ENCODE measurements around the gene DNAH11. TPM values are rescaled to one million over a fixed set of nuclear protein-coding genes. Genes with fewer than 3 reads are reported as not detected.

The DNAH11 gene
- polyA plus RNA-seq, 1 experiment: not detected

DNA sequence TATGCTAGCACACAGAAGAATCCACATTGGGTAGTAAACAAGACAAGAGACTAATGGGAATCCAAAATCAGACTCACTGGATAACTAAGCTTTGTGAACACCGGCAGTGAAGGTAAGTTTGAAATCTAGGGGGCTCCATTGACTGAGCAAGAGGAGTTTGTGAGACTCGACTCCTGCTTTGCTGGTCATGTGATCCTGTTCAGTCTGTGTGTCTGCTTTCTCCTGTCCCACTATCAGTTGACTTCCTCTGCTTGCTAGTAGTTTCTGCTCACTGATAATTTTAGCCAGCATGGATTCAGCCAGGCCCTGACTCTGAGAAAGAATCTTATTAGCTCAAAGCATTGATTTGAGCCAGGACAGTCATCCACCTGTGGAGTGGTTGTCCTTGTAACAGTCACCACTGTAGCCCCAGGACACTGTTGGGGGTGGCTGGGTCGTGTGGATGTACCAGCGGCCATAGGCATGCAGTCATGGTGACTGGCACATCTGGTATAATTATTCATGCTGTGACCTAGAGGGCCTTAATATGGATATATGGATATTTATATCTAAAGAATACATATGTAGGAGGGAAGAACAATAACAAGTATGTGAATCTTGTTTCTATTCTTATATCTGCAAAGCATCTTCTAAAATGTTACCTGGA lies 44.4 kb downstream of the DNAH11 start:
- DNase-seq (ENCODE audit: low read depth, low spot score): no peak
- Histone ChIP-seq H3K27ac (ENCODE audit: low read depth, low read length) (no peak overlapping the region), H3K4me3 (ENCODE audit: low read depth, low read length) (no peak overlapping the region), H3K27me3 (ENCODE audit: control insufficient read depth, insufficient read depth, low read length) (no peaks in the 10 kb centered on the region), H3K9me3 (ENCODE audit: control insufficient read depth, insufficient read depth, low read length) (no peaks in the 10 kb centered on the region)
- CTCF ChIA-PET: no interaction called here
- TF ChIP-seq, protein P1, sequence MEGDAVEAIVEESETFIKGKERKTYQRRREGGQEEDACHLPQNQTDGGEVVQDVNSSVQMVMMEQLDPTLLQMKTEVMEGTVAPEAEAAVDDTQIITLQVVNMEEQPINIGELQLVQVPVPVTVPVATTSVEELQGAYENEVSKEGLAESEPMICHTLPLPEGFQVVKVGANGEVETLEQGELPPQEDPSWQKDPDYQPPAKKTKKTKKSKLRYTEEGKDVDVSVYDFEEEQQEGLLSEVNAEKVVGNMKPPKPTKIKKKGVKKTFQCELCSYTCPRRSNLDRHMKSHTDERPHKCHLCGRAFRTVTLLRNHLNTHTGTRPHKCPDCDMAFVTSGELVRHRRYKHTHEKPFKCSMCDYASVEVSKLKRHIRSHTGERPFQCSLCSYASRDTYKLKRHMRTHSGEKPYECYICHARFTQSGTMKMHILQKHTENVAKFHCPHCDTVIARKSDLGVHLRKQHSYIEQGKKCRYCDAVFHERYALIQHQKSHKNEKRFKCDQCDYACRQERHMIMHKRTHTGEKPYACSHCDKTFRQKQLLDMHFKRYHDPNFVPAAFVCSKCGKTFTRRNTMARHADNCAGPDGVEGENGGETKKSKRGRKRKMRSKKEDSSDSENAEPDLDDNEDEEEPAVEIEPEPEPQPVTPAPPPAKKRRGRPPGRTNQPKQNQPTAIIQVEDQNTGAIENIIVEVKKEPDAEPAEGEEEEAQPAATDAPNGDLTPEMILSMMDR (IDR thresholded peaks at IDR 0.05; ENCODE audit: low read depth, low read length): no peak
- POLR2A ChIA-PET: no interaction called here

DNA sequence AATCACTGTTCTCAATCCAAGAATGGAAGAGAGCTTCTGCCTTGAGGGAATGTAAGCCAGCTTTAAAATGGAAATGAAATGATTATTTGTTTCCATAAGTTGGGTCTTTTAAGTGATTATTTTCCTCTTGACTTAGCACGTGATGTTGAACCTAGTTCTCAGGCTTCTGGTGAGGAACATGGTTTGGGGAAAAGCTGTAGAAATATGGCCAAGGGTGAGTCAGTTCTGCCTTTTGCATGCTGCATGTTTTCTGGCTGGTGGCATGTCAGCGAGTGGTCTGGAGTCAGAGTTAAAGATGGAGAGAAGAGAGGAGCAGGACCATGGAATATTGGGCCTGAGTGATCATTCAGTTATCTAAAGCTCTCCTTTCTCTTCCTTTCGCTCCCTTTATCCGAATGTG lies 54.0 kb downstream of the DNAH11 start:
- DNase-seq (ENCODE audit: low read depth, low spot score): no peak
- Histone ChIP-seq H3K27ac (ENCODE audit: low read depth, low read length) (no peak overlapping the region), H3K27me3 (ENCODE audit: control insufficient read depth, insufficient read depth, low read length) (no peaks in the 10 kb centered on the region), H3K4me3 (ENCODE audit: low read depth, low read length) (no peak overlapping the region), H3K9me3 (ENCODE audit: control insufficient read depth, insufficient read depth, low read length) (no peaks in the 10 kb centered on the region)
- TF ChIP-seq, protein P1 (IDR thresholded peaks at IDR 0.05; ENCODE audit: low read depth, low read length): no peak
- ChIA-PET CTCF (no interaction called here), POLR2A (no interaction called here)

DNA sequence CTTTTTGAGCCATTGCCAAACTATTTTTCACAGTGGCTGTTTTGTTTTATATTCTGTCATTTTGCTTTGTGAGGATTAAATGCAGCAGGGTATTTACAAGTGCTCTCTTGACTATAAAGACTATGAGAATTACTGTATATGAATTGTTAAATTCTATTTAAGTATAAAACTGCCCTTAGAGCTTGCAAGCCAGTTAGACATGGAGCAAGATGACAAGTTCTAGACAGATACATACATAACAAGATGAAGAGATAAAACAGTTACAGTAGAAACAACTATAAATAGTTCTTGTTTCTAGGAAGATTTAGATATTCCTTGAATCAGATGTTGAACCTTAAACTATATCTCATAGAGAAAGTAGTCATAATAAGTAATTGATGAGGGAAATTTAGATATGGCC lies 60.6 kb downstream of the DNAH11 start:
- Histone ChIP-seq H3K4me3 (ENCODE audit: low read depth, low read length) (no peak overlapping the region), H3K9me3 (ENCODE audit: control insufficient read depth, insufficient read depth, low read length) (no peaks in the 10 kb centered on the region), H3K27ac (ENCODE audit: low read depth, low read length) (no peak overlapping the region), H3K27me3 (ENCODE audit: control insufficient read depth, insufficient read depth, low read length) (no peaks in the 10 kb centered on the region)
- TF ChIP-seq, protein P1 (IDR thresholded peaks at IDR 0.05; ENCODE audit: low read depth, low read length): no peak
- CTCF ChIA-PET: no interaction called here
- no peak for DNase-seq (ENCODE audit: low read depth, low spot score)
- POLR2A ChIA-PET: no interaction called here

DNA sequence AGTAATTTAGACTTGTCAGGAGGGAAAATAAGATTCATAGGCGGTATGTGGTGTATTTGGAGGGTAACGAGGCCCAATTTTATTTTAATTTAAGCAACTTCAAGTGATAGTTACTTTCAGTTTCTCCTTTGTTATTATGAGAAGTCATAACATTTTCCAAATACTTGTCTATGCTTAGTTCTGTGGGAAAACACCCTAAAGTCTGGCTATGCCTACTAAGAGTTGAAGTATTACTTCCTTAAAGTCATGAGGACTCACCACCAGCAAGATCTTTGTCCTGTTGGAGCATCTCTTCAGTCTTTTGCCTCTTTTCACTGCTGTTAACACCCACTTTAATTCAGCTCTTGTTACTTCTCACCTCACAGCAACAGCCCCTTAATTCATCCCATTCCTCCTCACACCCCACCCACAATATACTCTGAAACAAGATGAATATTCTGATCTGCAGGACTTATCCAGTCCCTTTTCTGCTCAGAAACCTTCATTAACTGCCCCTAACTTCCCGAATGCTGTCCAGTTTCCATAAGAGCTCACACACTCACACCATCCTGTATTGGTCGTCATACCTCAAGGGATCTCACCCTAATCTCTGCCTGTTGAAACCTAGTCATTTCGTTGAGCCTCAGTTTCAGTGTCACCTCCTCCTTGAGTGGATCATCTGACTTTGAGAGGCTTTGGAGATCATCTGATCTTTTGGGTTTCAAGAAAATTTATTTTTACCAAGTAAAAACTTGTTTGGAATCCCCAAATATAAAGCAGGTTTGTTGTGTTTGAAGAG lies 61.3 kb downstream of the DNAH11 start:
- ChIA-PET CTCF (no interaction called here), POLR2A (no interaction called here)
- no peak overlapping the region for H3K4me3 ChIP-seq (ENCODE audit: low read depth, low read length)
- no peak for DNase-seq (ENCODE audit: low read depth, low spot score)
- no peaks in the 10 kb centered on the region for H3K27me3 ChIP-seq (ENCODE audit: control insufficient read depth, insufficient read depth, low read length)
- H3K9me3 ChIP-seq (ENCODE audit: control insufficient read depth, insufficient read depth, low read length): no peaks in the 10 kb centered on the region
- no peak overlapping the region for H3K27ac ChIP-seq (ENCODE audit: low read depth, low read length)
- TF ChIP-seq, protein P1 (IDR thresholded peaks at IDR 0.05; ENCODE audit: low read depth, low read length): no peak

DNA sequence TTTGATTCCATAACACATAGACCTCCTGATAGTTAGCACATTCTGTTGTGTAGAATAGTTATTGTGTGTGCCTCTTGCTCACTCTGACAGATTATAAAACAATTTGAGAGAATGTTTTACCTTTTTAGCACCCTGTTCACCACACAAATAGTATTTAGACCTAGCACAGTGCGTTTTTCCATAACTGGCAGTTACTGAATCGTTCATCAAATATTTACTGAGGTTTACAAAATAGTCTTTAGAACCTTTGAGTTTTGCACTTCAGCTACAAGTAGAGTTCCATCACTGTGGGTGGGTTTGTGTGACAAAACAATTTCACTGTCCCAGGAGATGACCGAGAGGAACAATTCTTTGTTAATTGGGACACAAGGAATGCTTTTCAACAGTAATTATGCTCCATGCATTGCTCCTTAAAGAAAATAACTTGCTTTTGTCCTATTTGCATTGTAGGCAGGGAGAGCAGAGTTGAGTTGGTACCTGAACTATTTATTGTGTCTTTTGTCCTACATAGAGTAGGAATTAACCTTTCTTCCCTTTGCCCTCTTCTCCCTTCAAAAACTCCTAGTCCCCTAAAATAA lies 62.3 kb downstream of the DNAH11 start:
- POLR2A ChIA-PET: no interaction called here
- no peak for DNase-seq (ENCODE audit: low read depth, low spot score)
- TF ChIP-seq, protein P1 (IDR thresholded peaks at IDR 0.05; ENCODE audit: low read depth, low read length): no peak
- CTCF ChIA-PET: no interaction called here
- no peak overlapping the region for H3K4me3 ChIP-seq (ENCODE audit: low read depth, low read length)
- no peaks in the 10 kb centered on the region for H3K27me3 ChIP-seq (ENCODE audit: control insufficient read depth, insufficient read depth, low read length)
- H3K9me3 ChIP-seq (ENCODE audit: control insufficient read depth, insufficient read depth, low read length): no peaks in the 10 kb centered on the region
- no peak overlapping the region for H3K27ac ChIP-seq (ENCODE audit: low read depth, low read length)

All from AG04450 (cell line).